Measurements from ENCODE around the gene OR8D4. TPM values are rescaled to one million over a fixed set of nuclear protein-coding genes. Genes with fewer than 3 reads are reported as not detected.

The OR8D4 gene
- total and polyA plus RNA-seq, 10 of the 15 experiments (the other 5 are each of a cell fraction or from before 2014, with no cell fraction given), result not detected

GRCh38 chr11:123905826-123906225, 3.9 kb downstream of the OR8D4 start:
- Histone ChIP-seq H3K27me3 (replicated peaks in 1 of 2; ENCODE audit: control insufficient read depth in 2 of 2, insufficient read depth in 2 of 2, low read length in 1 of 2) (no peaks in the 10 kb centered on the region; a peak in 1 of 4 replicates), H3K4me1 (ENCODE audit: control insufficient read depth, insufficient read depth, low read length) (peaks cover 6% of the 10 kb centered on the region; the same call in 1 of the 2 replicates), H4K20me1 (ENCODE audit: control insufficient read depth, insufficient read depth) (no peaks in the 10 kb centered on the region), H3K9ac (ENCODE audit: control insufficient read depth, insufficient read depth, low read length) (no peak overlapping the region), H3K9me3 (replicated peaks; ENCODE audit: control insufficient read depth, insufficient read depth, low read length) (no peaks in the 10 kb centered on the region), H3K36me3 (ENCODE audit: control insufficient read depth in 2 of 2, insufficient read depth in 2 of 2, low read length in 1 of 2) (no peaks in the 10 kb centered on the region), H3K79me2 (ENCODE audit: control insufficient read depth, insufficient read depth, low read length) (no peaks in the 10 kb centered on the region), H3K4me2 (ENCODE audit: control insufficient read depth, insufficient read depth) (no peak overlapping the region), H2AFZ (ENCODE audit: control insufficient read depth, low read depth, low read length) (no peak overlapping the region), H3K27ac (ENCODE audit: control insufficient read depth, insufficient read depth) (no peak overlapping the region), H3K4me3 (no peak overlapping the region)
- in situ Hi-C loops (cut with MboI), result no loop called here
- ChIA-PET RAD21 (ENCODE audit: unreplicated experiment) (no interaction called here), SMC1A (ENCODE audit: uncharacterized antibody, unreplicated experiment) (no interaction called here), POLR2A (no interaction called here), CTCF (no interaction called here)
- 0% methylated on average over 3 of the region's 3 CpGs for WGBS (ENCODE audit: insufficient coverage, insufficient replicate concordance, low lambda C conversion rate, missing lambda C conversion rate)
- no peak for FAIRE-seq
- no TSS peak for BruUV-seq (replicated peaks)
- intact Hi-C loops (cut with micrococcal nuclease; ENCODE audit: unreplicated experiment), result no loop called here
- no peak for ATAC-seq
- no peak for DNase-seq (ENCODE audit: low read depth, low spot score)
- TF ChIP-seq DPF2 (IDR thresholded peaks at IDR 0.05), result no peak
- TF ChIP-seq STAT1 (conservative IDR thresholded peaks at IDR 0.05), result no peak
- TF ChIP-seq NR2C1 (IDR thresholded peaks at IDR 0.05), result no peak
- no peak for TF ChIP-seq SUPT20H (IDR thresholded peaks at IDR 0.05; ENCODE audit: borderline replicate concordance, control insufficient read depth, low read depth, low read length)
- no peak for TF ChIP-seq BACH1 (IDR thresholded peaks at IDR 0.05; ENCODE audit: borderline replicate concordance)
- no peak for TF ChIP-seq E2F8 (IDR thresholded peaks at IDR 0.05; ENCODE audit: low read depth, partially characterized antibody)
- TF ChIP-seq NRF1 (conservative IDR thresholded peaks at IDR 0.05; ENCODE audit: low read depth, low read length), result no peak
- no peak for TF ChIP-seq FOXK2 (IDR thresholded peaks at IDR 0.05)
- TF ChIP-seq CHD2 (IDR thresholded peaks at IDR 0.05; ENCODE audit: borderline replicate concordance, low read depth, low read length), result no peak
- TF ChIP-seq ZNF274 (IDR thresholded peaks at IDR 0.05; ENCODE audit: insufficient read depth, insufficient read length), result no peak
- TF ChIP-seq IRF5 (IDR thresholded peaks at IDR 0.05; ENCODE audit: borderline replicate concordance), result no peak
- no peak for TF ChIP-seq BCL3 (IDR thresholded peaks at IDR 0.05; ENCODE audit: borderline replicate concordance, insufficient read depth, low read depth, low read length, poor library complexity, severe bottlenecking)
- TF ChIP-seq MEF2B (IDR thresholded peaks at IDR 0.05; ENCODE audit: partially characterized antibody, poor library complexity, severe bottlenecking), result no peak
- TF ChIP-seq SRF (IDR thresholded peaks at IDR 0.05; ENCODE audit: low read depth in 2 of 2, low read length in 2 of 2), result no peak
- TF ChIP-seq KAT2A (conservative IDR thresholded peaks at IDR 0.05; ENCODE audit: control insufficient read depth, low read depth, low read length), result no peak
- no peak for TF ChIP-seq CTCF (IDR thresholded peaks at IDR 0.05 in 2 of 3, conservative IDR thresholded peaks at IDR 0.05 in 1 of 3; ENCODE audit: control insufficient read depth in 2 of 3, extremely low read depth in 1 of 3, insufficient read depth in 1 of 3, low read depth in 3 of 3, low read length in 3 of 3)

All from GM12878 (cell line).